Measurements from ENCODE around the gene TNKS1BP1. TPM values are rescaled to one million over a fixed set of nuclear protein-coding genes. Genes with fewer than 3 reads are reported as not detected.

TNKS1BP1 gene
- total and polyA plus RNA-seq, 7 donors: 63.9 to 288 (median 80.1) TPM

DNA sequence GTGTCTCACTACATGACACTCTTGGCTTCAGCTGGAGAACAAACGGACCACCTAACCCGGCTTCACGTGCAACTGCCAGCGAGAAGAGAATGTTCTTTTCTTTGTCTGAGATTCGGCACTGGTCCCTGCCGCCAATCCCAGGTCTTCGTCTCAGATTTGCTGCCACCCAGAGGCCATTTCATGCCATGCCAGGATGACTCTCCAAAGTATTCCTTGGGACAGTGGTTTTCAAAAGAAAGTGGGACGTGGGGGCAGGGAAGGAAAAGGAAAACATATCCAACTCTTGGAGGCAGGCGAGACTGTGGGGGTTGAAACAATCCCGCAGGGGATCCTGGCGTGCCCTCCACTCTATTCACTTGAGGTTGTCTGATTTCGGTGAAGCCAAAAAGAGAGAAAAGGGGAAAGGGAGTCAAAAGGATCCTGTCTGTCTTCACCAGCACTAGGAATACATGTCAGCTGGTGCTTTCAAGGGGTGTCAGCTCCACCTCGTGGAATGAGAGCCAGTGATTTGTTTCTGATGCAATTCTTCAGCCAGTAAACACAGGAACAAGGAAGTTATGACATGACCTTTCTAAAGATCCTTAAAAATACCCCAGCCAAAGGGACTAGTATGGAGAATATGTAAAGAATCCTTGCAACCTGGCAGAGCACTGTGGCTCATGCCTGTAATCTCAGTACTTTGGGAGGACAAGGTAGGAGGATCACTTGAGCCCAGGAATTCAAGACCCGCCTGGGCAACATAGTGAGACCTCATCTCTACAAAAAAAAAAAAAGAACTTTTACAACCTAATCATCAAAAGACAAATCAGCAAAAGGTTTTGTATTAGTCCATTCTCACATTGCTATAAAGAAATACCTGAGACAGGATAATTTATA is 46.7 kb downstream of the TNKS1BP1 start:
- peak overlapping the region; percentile 73 for H3K27ac ChIP-seq
- ATAC-seq: peak; percentile 82 to 93 (median 86)

DNA sequence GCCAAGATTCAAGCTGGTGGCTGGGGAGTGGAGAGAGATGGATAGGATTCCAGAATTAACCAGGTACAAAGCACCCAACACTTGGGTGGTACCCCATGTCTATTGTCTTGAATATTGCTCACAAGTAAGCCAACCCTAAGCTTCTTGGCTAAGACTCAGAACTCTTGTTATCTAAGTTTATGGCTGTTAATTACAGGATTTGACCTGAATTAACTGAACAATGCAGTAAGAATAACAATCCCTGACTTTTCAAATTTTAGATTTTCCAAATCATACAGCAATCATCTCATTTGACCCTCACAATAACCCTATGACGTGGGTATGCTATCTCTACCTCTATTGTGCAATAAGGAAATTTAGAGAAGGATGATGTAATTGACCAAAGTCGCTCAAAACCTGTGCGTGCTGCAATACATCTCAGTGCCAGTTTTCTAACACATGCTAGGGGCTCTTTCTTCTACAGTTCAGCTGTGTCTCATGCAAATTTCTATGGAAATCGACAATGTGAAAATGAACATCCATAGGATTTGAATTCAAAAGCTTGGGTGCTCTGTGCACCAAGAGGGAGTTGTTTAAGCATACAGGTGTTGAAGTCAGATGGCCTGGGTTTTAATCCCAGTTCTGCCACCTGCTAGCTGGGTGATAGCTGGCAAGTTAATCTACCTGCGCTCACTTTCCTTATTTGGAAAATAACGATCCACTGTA is 47.6 kb downstream of the TNKS1BP1 start:
- Histone ChIP-seq H3K36me3 (ENCODE audit: insufficient read depth in 1 of 2, low read depth in 1 of 2) (no peaks in the 10 kb centered on the region), H3K9me3 (no peaks in the 10 kb centered on the region), H3K4me1 (peaks cover 15% of the 10 kb centered on the region), H3K27me3 (ENCODE audit: insufficient read depth in 3 of 3, low read length in 2 of 3) (no peaks in the 10 kb centered on the region), H3K27ac (peak overlapping the region; percentile 73), H3K4me3 (no peak overlapping the region)
- WGBS, 3 donors: 57 to 60% (median 58%) methylated on average over 6 of the region's 6 CpGs
- TF ChIP-seq, protein P1, sequence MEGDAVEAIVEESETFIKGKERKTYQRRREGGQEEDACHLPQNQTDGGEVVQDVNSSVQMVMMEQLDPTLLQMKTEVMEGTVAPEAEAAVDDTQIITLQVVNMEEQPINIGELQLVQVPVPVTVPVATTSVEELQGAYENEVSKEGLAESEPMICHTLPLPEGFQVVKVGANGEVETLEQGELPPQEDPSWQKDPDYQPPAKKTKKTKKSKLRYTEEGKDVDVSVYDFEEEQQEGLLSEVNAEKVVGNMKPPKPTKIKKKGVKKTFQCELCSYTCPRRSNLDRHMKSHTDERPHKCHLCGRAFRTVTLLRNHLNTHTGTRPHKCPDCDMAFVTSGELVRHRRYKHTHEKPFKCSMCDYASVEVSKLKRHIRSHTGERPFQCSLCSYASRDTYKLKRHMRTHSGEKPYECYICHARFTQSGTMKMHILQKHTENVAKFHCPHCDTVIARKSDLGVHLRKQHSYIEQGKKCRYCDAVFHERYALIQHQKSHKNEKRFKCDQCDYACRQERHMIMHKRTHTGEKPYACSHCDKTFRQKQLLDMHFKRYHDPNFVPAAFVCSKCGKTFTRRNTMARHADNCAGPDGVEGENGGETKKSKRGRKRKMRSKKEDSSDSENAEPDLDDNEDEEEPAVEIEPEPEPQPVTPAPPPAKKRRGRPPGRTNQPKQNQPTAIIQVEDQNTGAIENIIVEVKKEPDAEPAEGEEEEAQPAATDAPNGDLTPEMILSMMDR (IDR thresholded peaks at IDR 0.05): no peak
- no peak for DNase-seq
- intact Hi-C loops (cut with DNase I): no loop called here
- peak in 2 of 4 donors; percentile 4 to 23 for ATAC-seq

More for the DNA sequence above, 46.7 kb downstream of the TNKS1BP1 start:
- Histone ChIP-seq H3K4me3 (peak overlapping the region; percentile 41), H3K4me1 (peaks cover 15% of the 10 kb centered on the region), H3K9me3 (no peaks in the 10 kb centered on the region), H3K36me3 (ENCODE audit: insufficient read depth in 1 of 2, low read depth in 1 of 2) (no peaks in the 10 kb centered on the region), H3K27me3 (ENCODE audit: insufficient read depth in 3 of 3, low read length in 2 of 3) (no peaks in the 10 kb centered on the region)
- peak; percentile 71 to 84 for DNase-seq
- intact Hi-C loops (cut with DNase I): no loop called here
- TF ChIP-seq, protein P1 (IDR thresholded peaks at IDR 0.05): peak; percentile 77
- WGBS, 3 donors: 9 to 10% (median 10%) methylated on average over 14 of the region's 14 CpGs

DNA sequence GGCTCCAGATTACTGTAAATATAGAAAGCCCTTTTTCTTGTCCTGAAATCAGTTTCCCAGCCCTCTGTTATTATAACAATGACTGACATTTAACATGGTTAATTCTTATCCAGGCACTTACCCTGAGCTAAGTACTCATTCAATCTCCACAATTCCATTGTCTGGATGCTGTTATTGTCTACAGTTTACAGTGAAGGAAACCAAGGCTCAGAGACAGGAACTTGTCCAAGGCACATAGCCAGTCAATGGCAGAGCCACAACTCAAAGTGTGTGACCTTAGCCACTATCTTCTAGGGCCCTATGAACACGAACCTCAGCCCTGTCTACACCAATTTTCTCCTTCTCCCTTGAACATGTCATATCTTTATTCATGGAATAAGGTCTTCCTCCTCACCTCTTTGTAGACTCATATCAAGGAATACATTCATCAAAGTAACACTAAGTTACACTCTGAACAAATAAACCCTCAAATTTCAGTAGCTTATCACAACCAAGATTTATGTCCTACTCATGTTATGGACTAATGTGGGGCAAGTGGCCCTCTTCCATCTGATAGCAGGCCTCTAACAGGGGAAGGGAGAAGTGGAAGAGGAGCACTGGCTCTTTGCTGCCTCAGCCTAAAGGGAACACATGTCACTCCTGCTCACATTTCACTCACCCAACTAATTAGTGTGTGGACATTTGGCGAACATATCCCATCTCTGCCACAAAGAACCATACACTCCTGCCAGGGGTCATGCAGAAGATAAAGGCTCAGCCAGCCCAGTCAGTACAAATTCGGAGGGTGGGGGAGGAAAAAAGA is 48.4 kb downstream of the TNKS1BP1 start:
- Histone ChIP-seq H3K36me3 (ENCODE audit: insufficient read depth in 1 of 2, low read depth in 1 of 2) (no peaks in the 10 kb centered on the region), H3K9me3 (no peaks in the 10 kb centered on the region), H3K27me3 (ENCODE audit: insufficient read depth in 3 of 3, low read length in 2 of 3) (no peaks in the 10 kb centered on the region), H3K4me3 (no peak overlapping the region), H3K27ac (peak overlapping the region; percentile 44), H3K4me1 (peaks cover 15% of the 10 kb centered on the region)
- intact Hi-C loops (cut with DNase I): no loop called here
- ATAC-seq: no peak
- TF ChIP-seq, protein P1 (IDR thresholded peaks at IDR 0.05): no peak
- no peak for DNase-seq
- WGBS, 3 donors: 38 to 56% (median 40%) methylated on average over 3 of the region's 3 CpGs

DNA sequence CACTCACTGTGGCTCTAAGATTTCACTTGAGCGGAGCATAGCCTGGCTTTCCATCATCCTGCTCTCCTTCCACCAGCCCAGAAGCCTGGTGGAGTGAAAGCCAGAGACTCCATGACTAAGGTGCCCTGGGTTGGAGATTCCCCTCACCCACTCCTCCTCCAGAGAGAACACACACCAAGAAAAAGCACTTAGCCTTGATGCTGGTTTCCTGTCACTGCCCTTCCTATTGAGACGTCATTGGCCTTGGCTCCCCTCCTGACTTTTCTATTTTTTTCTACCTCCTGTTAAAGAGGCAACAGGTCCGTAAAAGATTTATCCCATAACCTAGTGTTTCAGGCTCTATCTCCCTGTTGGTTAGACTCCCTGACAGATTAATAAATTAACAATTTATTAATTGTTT is 49.2 kb downstream of the TNKS1BP1 start:
- Histone ChIP-seq H3K4me3 (no peak overlapping the region), H3K27me3 (ENCODE audit: insufficient read depth in 3 of 3, low read length in 2 of 3) (no peaks in the 10 kb centered on the region), H3K36me3 (ENCODE audit: insufficient read depth in 1 of 2, low read depth in 1 of 2) (no peaks in the 10 kb centered on the region), H3K4me1 (peaks cover 15% of the 10 kb centered on the region), H3K27ac (peak overlapping the region; percentile 67), H3K9me3 (no peaks in the 10 kb centered on the region)
- WGBS, 3 donors: 57 to 61% (median 58%) methylated on average over 3 of the region's 3 CpGs
- TF ChIP-seq, protein P1 (IDR thresholded peaks at IDR 0.05): no peak
- DNase-seq (no peak), ATAC-seq (no peak)
- intact Hi-C loops (cut with DNase I): no loop called here
